Activated T-helper 17 cell treated with anti-CD3 and anti-CD28 coated beads, Interleukin-2, amount 50 U/mL, for 72 hours (primary cell): Measurements from ENCODE around the gene ADGB. TPM values are rescaled to one million over a fixed set of nuclear protein-coding genes. Genes with fewer than 3 reads are reported as not detected.

ENCODE experiments used
- ATAC-seq: fragments of 150-1000 bp; cut with Tn5 transposase; replicated peaks from 2 replicates; pipeline ENCODE4 v1.10.0; 2021; ENCODE audit warnings: mild to moderate bottlenecking, moderate library complexity
- H3K27ac Mint-ChIP-seq: one replicate; pipeline ENCODE4 v1.8.0; 2022; ENCODE audit warnings: mixed read lengths
- H3K27me3 Mint-ChIP-seq: one replicate; pipeline ENCODE4 v1.8.0; 2022; ENCODE audit warnings: mixed read lengths
- H3K36me3 Mint-ChIP-seq: one replicate; pipeline ENCODE4 v1.8.0; 2022; ENCODE audit warnings: low read depth, mild to moderate bottlenecking, mixed read lengths
- H3K4me1 Mint-ChIP-seq: one replicate; pipeline ENCODE4 v1.8.0; 2022; ENCODE audit warnings: mixed read lengths
- H3K4me3 Mint-ChIP-seq: one replicate; pipeline ENCODE4 v1.8.0; 2022; ENCODE audit warnings: mild to moderate bottlenecking, mixed read lengths
- H3K9me3 Mint-ChIP-seq: one replicate; pipeline ENCODE4 v1.8.0; 2022; ENCODE audit warnings: mixed read lengths
- total RNA-seq, 2 donors: library from RNA; stranded (reverse); gene quantifications; one replicate each; pipeline ENCODE4 v1.2.3, GENCODE V29; 2022

The ADGB gene
- total RNA-seq, 2 donors from 2014 or later = not detected

- Mint-ChIP-seq H3K27me3 (peaks cover 3% of the 10 kb centered on the region), H3K36me3 (no peaks in the 10 kb centered on the region), H3K4me1 (no peaks in the 10 kb centered on the region), H3K27ac (no peak overlapping the region), H3K9me3 (no peaks in the 10 kb centered on the region), H3K4me3 (no peak overlapping the region)
- no peak for ATAC-seq
Observed at GRCh38 chr6:146862508-146862919, 263.7 kb downstream of the ADGB start.

GRCh38 chr6:146864300-146864699 lies 265.5 kb downstream of the ADGB start:
- no peak for ATAC-seq
- no peaks in the 10 kb centered on the region for H3K9me3 Mint-ChIP-seq

GRCh38 chr6:146864885-146865284 lies 266.1 kb downstream of the ADGB start:
- ATAC-seq = no peak
- no peaks in the 10 kb centered on the region for H3K9me3 Mint-ChIP-seq
- H3K27me3 Mint-ChIP-seq = peaks cover 7% of the 10 kb centered on the region
- no peaks in the 10 kb centered on the region for H3K36me3 Mint-ChIP-seq
- no peaks in the 10 kb centered on the region for H3K4me1 Mint-ChIP-seq
- H3K4me3 Mint-ChIP-seq = no peak overlapping the region
- H3K27ac Mint-ChIP-seq = no peak overlapping the region

More at GRCh38 chr6:146864300-146864699, 265.5 kb downstream of the ADGB start:
- Mint-ChIP-seq H3K4me3 (no peak overlapping the region), H3K4me1 (no peaks in the 10 kb centered on the region), H3K36me3 (no peaks in the 10 kb centered on the region), H3K27me3 (peaks cover 3% of the 10 kb centered on the region), H3K27ac (no peak overlapping the region)

Other genes with a start within 250 kb of the ADGB start
- under 1 TPM in 1 of 2 donors, not detected in 1; 0.37 TPM for gene RAB32, start 55.1 kb upstream of the ADGB start, total RNA-seq